Astrocyte of the spinal cord (primary cell): Measurements from ENCODE around the gene C5.

Source experiments
- DNase-seq: peaks from one replicate; pipeline ENCODE4 v3.0.0; 2011; ENCODE audit warnings: low read depth, low spot score
- H3K4me3 ChIP-seq: 2 replicates; pipeline ENCODE4 v1.5.1; 2011; ENCODE audit warnings: low read depth, mild to moderate bottlenecking, low read length, moderate library complexity
- CTCF ChIP-seq: IDR thresholded peaks from 2 replicates; pipeline ENCODE4 v1.5.1; 2012; ENCODE audit warnings: low read depth, mild to moderate bottlenecking, low read length, inconsistent platforms
- in situ Hi-C: cut with HindIII; loops from 2 replicates; pipeline ENCODE4 v1.10.0; 2017; ENCODE audit warnings: low sequenced_read_pairs

C5 gene

GRCh38 chr9:120965344-120966012 lies 84.6 kb downstream of the C5 start:
- TF ChIP-seq CTCF, result no peak
- in situ Hi-C loops, result no loop called here
- H3K4me3 ChIP-seq, result no peak overlapping the region
- no peak for DNase-seq

GRCh38 chr9:120961936-120962335 lies 88.1 kb downstream of the C5 start:
- no peak for DNase-seq
- no peak for TF ChIP-seq CTCF
- H3K4me3 ChIP-seq, result no peak overlapping the region
- in situ Hi-C loops, result no loop called here

GRCh38 chr9:120960001-120960400 lies 90.1 kb downstream of the C5 start:
- no peak for DNase-seq
- no peak overlapping the region for H3K4me3 ChIP-seq
- in situ Hi-C loops, result no loop called here
- TF ChIP-seq CTCF, result no peak

GRCh38 chr9:120956862-120957261 lies 93.2 kb downstream of the C5 start:
- TF ChIP-seq CTCF, result no peak
- in situ Hi-C loops, result no loop called here
- DNase-seq, result no peak
- no peak overlapping the region for H3K4me3 ChIP-seq

- no peak for DNase-seq
- in situ Hi-C loops, result no loop called here
- no peak for TF ChIP-seq CTCF
- H3K4me3 ChIP-seq, result no peak overlapping the region
Measured at GRCh38 chr9:120951960-120952618, 98.0 kb downstream of the C5 start.

GRCh38 chr9:120950421-120951388 lies 99.4 kb downstream of the C5 start:
- H3K4me3 ChIP-seq, result no peak overlapping the region
- no peak for DNase-seq
- in situ Hi-C loops, result no loop called here
- no peak for TF ChIP-seq CTCF
